Esophagus mucosa (tissue), 1 donor: ENCODE data around the gene IMP3. TPM values are rescaled to one million over a fixed set of nuclear protein-coding genes. Genes with fewer than 3 reads are reported as not detected.

ENCODE experiments used
- ATAC-seq: fragments of 200-7000 bp; cut with Tn5 transposase; one replicate; pipeline ENCODE4 v1.9.1; 2020
- total RNA-seq: library from RNA; stranded (reverse); gene quantifications from one replicate; pipeline ENCODE4 v1.2.4, GENCODE V29; 2023
- donor health status: DM: yes; HTN: yes; CAD: no.

The IMP3 gene
- total RNA-seq, 1 donor from 2014 or later = 68.1 TPM

GRCh38 chr15:75672646-75673425 is 32.8 kb upstream of the IMP3 start:
- ATAC-seq = no peak

- ATAC-seq = no peak
These were observed 31.9 kb upstream of the IMP3 start for GRCh38 chr15:75671730-75672602.

GRCh38 chr15:75669879-75670212 is 29.8 kb upstream of the IMP3 start:
- ATAC-seq = no peak

GRCh38 chr15:75669191-75669878 is 29.3 kb upstream of the IMP3 start:
- ATAC-seq = peak; percentile 69

GRCh38 chr15:75666823-75667501 is 26.9 kb upstream of the IMP3 start:
- peak; percentile 77 for ATAC-seq

GRCh38 chr15:75663931-75664421 is 24.0 kb upstream of the IMP3 start:
- ATAC-seq = no peak

GRCh38 chr15:75662823-75663519 is 22.9 kb upstream of the IMP3 start:
- ATAC-seq = no peak

GRCh38 chr15:75661756-75662140 is 21.7 kb upstream of the IMP3 start:
- no peak for ATAC-seq

GRCh38 chr15:75661100-75661755 is 21.2 kb upstream of the IMP3 start:
- peak; percentile 85 for ATAC-seq

GRCh38 chr15:75659928-75660645 is 20.1 kb upstream of the IMP3 start:
- ATAC-seq = no peak

GRCh38 chr15:75659141-75659771 is 19.2 kb upstream of the IMP3 start:
- no peak for ATAC-seq

GRCh38 chr15:75656813-75657212 is 16.8 kb upstream of the IMP3 start:
- ATAC-seq = no peak

GRCh38 chr15:75656331-75656730 is 16.3 kb upstream of the IMP3 start:
- ATAC-seq = no peak

GRCh38 chr15:75655931-75656330 is 15.9 kb upstream of the IMP3 start:
- ATAC-seq = no peak

- no peak for ATAC-seq
These were observed 14.3 kb upstream of the IMP3 start for GRCh38 chr15:75654201-75654907.

GRCh38 chr15:75653347-75653913 is 13.4 kb upstream of the IMP3 start:
- ATAC-seq = no peak

- peak; percentile 24 for ATAC-seq
These were observed 12.0 kb upstream of the IMP3 start for GRCh38 chr15:75651810-75652543.
